ENCODE results near the gene CSTA.

DNA sequence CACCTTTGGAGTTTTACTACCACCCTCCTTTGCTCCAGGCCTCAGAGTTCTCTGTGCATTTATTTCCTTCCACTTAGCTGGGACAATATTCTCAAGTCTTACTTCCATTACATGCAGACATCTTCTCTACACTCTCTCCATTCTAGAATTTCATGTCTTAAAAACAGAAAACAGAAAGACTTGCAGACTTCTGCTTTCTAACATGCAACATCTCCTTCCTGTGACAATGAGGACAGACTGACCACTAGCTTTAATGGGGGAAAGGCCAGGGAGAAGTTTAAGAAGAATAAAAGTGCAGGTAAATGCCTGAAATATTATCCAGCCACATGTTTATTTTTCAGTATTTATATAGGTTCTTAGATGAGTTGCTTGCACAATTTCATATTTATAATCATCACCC lies 17.1 kb upstream of the CSTA start:
- TF ChIP-seq, protein P1, sequence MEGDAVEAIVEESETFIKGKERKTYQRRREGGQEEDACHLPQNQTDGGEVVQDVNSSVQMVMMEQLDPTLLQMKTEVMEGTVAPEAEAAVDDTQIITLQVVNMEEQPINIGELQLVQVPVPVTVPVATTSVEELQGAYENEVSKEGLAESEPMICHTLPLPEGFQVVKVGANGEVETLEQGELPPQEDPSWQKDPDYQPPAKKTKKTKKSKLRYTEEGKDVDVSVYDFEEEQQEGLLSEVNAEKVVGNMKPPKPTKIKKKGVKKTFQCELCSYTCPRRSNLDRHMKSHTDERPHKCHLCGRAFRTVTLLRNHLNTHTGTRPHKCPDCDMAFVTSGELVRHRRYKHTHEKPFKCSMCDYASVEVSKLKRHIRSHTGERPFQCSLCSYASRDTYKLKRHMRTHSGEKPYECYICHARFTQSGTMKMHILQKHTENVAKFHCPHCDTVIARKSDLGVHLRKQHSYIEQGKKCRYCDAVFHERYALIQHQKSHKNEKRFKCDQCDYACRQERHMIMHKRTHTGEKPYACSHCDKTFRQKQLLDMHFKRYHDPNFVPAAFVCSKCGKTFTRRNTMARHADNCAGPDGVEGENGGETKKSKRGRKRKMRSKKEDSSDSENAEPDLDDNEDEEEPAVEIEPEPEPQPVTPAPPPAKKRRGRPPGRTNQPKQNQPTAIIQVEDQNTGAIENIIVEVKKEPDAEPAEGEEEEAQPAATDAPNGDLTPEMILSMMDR (IDR thresholded peaks at IDR 0.05; ENCODE audit: insufficient read depth, low read length, poor library complexity, severe bottlenecking), result no peak
- TF ChIP-seq EZH2phosphoT487 (conservative IDR thresholded peaks at IDR 0.05; ENCODE audit: low read length), result no peak
